Fibroblast of peridontal ligament (primary cell): ENCODE measurements around the gene CPA1.
A peak's percentile ranks its signal among the peaks of the same experiment; 100 is the strongest.
"Not testable (repeated sequence)": the region's sequence is repeated elsewhere in the genome, so short reads cannot be mapped to it uniquely, and the experiment has no call there.

Experiments used
- DNase-seq: peaks from one replicate; pipeline ENCODE4 v3.0.0-alpha.2; 2010; ENCODE audit errors: extremely low read depth

Gene CPA1

DNA sequence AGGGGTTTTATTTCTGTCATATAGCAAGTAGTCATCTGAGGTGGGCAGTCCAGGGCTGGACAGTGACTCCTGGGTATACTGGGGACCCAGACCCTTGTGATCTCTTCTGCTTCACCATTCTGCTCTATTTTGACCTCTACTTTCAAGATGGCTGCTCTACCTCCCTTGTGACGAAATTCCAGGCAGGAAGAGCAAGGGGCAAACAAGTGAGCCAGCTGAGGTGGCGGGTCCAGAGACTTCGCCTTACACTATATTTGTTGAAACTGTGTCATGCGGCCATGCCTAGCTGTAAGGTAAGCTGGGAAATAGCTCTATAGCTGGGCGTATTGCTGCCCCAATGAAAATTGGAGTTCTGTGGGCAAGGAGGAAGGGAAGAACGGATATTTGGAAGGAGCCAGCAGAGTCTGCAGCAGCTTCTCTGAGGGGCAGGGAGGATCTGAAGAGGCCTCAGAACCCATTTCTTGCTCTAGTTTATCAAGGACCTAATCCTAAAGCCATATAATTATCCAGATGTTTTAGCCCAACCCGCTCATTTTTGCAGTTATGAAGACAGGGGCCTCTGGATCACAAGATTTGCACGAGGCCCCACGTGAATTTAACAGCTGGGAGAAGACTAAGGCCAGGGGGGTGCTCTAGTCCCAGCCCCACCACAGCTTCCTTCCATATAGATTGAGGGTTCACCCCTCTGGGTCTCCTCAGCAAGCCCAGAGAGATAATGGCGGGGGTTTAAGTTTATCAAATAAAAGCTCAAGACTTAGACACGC, 7.7 kb upstream of the CPA1 start:
- DNase-seq, result no peak

DNA sequence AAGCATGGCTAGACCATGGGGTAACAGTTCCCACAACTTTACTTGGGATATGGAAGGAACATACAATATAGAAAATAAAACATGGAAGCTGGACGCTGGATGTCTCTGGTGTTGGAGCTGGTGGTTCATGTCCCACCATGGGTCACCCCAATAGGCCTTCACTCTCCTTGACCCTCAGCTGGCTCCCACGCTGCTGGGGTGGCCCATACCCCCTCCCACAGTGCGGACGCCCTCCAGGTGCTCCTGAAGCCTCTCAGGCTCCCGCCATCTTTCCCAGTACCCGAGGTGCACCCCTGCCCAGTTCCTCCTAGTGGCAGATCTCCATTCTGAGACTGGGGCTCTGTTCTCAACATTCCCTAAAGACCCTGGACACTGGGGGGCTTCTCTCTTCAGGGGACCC, 5.8 kb upstream of the CPA1 start:
- no peak for DNase-seq

DNA sequence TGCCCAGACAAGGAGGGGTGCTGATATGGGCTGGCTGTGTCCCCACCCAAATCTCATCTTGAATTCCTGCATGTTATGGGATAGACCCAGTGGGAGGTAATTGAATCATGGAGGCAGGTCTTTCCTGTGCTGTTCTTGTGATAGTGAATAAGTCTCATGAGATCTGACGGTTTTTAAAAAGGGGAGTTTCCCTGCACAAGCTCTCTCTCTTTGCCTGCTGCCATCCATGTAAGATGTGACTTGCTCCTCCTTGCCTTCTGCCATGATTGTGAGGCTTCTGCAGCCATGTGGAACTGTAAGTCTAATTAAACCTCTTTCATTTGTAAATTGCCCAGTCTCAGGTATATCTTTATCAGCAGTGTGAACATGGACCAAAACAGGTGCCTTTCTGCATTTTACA, 3.8 kb upstream of the CPA1 start:
- DNase-seq, result not testable (repeated sequence)

DNA sequence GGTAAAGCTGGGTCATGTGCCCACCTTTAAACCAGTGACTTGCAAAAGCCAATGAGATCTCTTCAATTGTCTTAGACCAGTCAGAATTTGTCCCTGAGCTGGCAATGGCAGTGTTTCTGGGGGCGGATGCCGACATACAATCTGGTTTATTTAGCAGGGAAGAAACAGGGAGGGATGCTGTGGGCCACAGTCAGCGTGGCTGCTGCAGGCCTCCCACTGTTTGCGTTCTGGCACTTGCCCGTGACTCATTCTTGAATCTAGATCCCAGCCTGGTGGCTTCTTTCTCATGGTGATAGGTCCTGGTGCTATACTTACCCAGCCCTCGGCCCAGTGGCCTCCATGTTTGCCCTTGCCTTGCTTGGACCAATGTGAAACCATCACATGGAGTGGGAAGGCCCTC, 3.1 kb upstream of the CPA1 start:
- no peak for DNase-seq

DNA sequence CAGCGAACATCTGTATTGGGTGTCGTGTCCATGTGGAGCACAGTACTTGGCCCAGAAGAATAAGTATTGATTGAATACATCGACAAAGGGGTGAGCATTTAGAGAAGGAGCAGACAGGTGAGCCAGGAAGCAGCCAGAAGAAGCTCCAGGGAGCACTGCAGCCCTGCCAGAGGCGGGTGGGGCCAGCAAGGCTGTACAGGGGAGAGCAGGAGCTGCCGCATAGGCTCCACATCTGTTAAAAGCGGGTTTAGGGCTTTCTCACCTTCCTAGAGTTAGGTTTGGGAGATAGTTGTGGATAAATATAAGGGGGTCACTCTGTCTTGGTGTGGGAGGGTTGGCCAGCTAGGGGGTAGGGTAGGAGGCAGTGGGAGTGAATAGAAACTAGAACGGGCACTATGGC, 1.3 kb upstream of the CPA1 start:
- no peak for DNase-seq

DNA sequence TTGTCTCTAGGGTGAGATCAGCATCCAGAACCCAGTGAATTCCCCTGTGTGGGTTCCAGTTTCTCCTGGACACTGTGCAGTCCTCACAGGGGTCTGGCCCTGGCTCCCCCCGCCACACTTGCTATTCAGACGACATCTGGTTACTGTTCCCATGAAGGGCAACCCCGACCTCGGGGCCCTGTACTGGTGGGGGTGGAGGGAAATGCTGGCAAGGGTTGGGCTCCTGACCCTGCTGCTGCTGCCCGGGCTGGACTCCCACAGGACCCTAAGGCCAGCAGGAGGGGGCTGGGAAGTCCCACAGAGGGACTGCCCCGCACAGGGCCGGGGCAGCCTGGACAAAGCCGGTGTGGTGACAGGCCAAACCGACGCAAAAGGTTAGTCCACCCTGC, 768 bp upstream of the CPA1 start:
- DNase-seq, result no peak

DNA sequence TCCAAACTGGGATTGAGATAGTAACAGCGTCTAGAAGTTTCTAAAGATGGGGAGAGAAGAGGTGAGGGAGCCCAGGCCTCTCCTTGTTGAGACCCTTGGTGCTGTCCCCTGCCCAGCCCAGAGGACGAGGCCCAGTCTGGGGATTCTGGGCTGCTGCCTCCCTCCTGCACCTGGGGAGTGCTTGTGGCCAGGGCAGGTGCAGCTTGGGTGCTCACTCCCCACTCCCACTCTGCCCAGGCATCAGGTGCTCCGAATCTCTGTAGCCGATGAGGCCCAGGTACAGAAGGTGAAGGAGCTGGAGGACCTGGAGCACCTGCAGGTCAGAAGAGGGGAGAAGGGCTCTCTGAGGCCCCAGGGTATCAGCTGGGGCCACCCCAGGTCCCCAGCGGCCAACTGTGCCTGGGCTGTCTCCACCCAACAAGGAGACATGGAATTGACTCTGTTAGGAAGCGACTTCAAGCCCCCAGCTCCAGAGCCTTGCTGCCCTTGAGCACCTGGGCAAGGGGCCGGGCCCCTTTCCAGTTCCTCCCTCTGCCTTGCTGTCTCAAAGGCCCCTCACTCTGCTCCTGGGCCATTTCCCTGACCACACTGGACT, 664 bp downstream of the CPA1 start:
- no peak for DNase-seq

DNA sequence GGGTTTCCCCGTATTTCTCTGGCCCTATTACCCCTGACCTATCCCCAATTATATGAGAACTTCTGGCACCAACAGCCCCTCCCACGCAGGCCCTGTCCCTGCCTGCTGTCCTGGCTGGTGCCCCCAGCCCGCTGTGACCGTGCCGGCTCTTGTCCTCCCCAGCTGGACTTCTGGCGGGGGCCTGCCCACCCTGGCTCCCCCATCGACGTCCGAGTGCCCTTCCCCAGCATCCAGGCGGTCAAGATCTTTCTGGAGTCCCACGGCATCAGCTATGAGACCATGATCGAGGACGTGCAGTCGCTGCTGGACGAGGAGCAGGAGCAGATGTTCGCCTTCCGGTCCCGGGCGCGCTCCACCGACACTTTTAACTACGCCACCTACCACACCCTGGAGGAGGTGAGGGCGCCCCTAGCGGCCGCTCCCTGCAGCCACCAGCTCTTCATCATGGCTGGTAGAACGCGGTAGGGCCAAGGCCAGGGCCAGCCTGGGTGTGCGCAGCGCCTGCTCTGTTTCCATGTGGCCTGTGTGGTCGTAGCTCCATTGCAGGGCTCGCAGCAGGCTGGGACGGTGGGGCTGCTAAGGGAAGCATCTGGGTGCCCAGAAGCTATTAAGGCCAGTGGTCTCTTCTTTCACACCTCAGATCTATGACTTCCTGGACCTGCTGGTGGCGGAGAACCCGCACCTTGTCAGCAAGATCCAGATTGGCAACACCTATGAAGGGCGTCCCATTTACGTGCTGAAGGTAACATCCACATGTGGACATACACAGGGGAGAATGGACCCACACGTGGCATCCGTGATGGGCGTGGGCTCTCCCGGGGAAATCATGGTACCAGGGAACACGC, 1.4 kb downstream of the CPA1 start:
- DNase-seq, result no peak

DNA sequence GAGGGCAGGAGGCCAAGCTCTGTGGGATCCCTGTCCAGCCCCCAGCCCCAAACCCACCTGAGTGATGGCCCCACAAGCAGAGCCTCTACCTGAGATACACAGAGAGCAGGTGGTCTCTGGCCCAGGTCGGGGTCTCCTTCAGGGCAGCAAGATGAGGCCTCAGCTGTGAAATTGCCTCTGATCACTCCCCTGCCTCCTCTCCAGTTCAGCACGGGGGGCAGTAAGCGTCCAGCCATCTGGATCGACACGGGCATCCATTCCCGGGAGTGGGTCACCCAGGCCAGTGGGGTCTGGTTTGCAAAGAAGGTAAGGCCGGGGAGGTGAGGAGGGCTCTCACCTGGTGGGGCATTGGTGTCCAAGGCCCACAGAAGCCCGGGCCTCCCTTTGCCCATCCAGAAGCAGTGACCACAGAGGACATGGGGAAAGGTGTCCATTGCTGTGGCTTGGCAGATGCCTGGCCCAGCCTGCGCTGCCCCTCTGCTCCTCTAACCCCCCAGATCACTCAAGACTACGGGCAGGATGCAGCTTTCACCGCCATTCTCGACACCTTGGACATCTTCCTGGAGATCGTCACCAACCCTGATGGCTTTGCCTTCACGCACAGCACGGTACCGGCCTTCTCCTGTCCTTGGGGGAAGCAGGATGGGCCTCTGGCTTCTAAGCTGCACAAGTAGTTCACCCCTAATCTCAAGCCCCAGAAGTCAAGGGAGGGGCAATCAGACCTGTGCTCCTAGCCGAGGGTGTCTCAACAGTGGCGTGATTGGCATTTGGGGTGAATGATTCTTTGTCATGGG, 3.1 kb downstream of the CPA1 start:
- no peak for DNase-seq

DNA sequence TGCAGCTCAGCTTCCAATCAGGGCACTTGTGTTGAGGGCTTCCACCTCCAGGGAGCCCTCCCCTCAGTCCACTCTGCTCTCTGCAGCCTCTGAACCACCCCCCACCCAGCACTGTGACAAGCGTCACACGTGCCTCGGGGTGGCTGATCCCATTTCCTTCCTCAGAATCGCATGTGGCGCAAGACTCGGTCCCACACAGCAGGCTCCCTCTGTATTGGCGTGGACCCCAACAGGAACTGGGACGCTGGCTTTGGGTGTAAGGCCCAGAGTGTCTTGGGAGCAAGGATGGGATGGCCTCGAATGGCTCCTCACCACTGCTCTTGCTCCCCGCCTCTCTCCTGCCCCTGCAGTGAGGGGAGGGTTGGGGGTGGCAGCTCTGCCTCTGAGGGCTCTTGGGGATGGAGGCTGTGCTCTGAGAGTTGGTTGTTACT, 4.1 kb downstream of the CPA1 start:
- no peak for DNase-seq

DNA sequence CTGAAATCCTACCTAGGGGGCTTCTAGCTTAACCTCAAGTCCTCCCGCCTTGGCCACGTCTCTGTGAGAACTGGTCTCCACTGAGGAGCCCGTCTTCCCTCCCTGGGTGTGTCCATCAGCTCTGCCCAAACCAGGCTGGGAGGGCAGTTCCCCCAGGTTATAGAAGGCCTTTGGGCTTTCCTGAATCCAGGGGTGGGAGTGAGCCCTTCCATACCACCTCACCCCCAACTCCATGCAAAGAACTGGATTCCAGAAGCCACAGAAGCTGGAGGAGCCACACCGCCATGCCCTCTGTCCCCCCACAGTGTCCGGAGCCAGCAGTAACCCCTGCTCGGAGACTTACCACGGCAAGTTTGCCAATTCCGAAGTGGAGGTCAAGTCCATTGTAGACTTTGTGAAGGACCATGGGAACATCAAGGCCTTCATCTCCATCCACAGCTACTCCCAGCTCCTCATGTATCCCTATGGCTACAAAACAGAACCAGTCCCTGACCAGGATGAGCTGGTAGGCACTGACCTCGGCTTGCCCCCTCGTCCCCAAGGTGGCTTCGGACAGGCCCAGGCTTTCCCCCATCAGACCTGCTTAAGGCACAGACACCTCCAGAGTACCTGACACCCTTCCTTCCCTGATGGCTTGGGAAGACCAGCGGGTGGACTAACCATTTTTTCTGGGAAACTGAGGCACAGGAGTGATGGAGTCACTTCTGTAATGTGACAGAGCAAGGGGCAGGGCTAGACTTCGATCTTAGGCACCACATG, 4.7 kb downstream of the CPA1 start:
- no peak for DNase-seq

DNA sequence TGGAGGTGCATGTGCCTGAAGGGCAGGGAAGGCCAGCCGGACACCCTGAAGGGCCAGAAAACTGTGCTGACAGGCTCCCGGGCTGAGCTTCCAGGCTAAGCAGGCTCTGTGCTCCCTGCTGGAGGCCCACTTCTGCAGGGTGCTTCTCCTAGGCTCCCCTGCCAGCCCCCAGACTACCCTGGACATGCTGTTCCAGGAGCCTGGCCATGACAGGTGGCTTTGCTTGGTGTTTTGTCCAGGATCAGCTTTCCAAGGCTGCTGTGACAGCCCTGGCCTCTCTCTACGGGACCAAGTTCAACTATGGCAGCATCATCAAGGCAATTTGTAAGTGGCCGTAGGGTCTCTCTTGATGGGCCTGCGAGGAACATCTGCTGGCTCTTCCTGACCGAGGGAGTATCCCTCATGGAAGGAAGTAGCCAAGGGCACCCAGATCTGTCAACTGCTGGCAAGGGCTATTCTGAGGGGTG, 5.3 kb downstream of the CPA1 start:
- DNase-seq, result no peak

DNA sequence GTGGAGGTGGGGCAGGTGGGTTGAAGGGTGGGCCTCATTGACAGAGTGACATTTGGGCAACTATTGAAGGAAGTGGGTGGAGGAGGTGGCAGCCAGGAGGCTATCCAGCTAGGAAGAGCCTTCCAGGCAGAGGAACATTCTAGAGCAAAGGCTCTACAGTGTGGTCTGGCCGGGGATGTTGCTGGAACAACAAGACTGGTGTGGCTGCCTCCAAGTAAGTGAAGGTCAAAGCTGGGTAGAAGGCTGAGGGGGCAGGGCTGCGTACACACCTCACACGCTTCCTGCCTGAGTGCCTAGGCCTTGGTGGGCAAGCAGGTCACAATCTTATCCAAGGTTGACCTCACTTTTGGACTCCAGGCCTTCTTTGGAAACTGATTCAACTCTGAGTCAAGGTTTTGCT, 6.6 kb downstream of the CPA1 start:
- no peak for DNase-seq

DNA sequence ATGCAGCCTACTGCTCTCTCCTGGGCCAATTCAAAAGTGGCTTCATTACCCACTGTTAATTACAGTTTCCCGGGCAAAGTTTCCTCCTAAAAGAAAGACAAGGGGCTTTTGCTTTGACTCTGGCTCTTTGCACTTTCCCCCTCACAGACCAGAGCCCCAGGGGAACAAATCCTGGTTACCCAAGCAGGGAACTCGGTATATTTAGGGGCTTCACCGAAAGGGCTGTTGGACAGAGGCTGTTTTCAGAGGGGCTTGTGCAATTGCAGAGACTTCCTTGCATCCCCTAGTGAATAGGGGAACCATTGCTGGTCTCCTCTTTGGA, 7.0 kb downstream of the CPA1 start:
- DNase-seq, result no peak

DNA sequence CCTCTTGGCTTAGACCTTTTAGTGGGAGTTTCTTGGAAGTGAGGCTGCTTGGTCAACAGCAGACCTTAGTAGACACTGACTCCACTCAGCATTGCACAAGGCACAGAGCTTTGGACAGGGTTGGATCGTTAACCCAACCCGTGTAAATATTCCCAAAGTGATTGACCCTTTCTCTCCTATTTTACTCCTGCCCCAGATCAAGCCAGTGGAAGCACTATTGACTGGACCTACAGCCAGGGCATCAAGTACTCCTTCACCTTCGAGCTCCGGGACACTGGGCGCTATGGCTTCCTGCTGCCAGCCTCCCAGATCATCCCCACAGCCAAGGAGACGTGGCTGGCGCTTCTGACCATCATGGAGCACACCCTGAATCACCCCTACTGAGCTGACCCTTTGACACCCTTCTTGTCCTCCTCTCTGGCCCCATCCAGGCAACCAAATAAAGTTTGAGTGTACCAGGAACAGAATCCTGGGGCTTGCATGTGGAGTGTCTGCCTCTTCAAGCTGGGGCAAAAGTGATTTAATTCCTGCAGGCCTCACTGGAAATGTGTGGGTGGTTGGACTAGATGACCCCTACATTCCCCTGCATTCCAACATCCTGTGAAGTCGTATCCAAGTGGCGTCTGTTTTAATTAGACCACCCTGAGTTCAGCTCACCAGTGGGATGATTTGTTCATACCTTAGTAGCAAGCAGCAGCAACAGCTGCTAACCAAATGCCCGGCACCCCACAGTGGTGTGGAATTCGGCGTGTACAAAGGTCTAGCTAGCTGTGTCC, 7.5 kb downstream of the CPA1 start:
- DNase-seq, result no peak

DNA sequence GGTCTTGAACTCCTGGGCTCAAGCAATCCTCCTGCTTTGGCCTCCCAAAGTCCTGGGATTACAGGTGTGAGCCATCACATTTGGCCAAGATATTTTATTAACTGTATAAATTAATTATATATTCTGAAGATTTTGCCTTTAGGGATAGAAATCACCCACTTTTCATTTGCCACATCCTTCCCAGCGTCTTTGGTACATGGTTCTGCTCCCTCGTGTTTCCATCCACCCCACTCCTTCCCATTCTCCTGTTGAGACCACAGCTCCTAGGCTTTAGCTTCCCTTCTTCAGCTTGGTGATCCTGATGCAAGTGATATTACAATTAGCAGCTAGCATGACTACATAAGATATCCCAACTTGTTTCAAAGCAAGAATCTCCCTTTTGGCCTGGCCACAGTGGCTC, 8.4 kb downstream of the CPA1 start:
- no peak for DNase-seq

DNA sequence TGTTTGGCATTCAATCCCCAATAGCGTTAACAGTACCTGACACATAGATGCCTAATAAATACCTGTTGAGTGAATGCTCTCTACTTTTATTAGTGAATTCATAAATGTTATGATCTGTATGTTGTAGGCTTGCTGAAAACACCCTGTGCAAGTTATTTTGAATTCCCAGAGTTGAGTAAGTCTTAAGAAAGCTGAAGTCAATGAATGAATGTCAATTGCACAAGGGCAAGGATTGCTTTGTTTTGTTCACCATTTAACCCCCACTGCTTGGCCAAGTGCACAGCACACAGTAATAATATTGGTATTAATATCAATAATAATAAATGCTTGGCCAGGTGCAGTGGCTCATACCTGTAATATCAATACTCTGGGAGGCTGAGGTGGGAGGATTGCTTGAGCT, 10.2 kb downstream of the CPA1 start:
- DNase-seq, result no peak

DNA sequence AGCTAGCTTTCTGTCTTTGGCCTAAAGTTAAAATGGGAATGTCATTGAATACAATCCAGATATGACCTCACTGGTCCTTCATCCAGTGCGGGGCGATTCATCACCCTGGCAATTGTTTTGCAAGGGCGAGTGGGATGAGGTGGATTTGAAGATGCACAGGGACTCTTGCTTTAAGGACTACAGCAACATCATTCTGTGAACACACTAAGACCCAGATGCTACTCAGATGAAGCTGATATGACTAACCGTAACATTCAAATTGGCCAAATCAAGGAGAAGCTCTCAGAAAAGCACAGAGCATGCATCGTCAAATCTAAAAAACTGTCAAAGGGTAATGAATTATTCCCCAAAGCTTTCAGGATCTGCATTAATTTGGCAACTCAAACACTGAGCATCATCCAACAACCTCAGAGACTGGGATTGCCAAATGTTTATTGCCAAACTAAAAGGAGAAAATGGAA, 12.8 kb downstream of the CPA1 start:
- DNase-seq, result peak; percentile 73

DNA sequence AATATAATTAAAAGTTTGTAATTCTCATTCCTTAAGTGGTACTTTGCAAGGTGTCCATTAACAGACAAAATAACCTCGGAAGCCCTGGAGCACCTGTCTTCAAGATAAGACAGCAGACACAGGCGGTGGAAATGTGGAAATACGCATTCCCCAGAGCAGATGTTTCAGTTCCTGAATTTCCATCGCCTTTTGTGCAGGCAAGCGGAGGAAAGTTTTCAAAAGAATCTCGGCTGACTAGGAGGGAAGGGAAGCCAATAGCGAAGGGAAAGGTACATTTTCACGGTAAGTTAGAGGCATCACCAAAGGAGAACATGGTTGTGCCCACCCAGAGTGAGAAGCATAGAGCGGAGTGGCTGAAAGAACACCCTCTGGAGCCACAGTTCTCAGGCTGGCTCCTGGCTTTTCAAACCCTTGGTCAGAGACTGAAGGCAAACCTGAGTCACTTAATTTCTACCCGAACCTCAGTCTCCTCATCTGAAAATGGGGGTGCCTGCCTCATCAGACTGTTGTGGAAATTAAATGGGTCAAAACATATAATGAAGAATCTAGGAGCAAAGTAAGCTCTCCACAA, 13.6 kb downstream of the CPA1 start:
- DNase-seq, result no peak
